Stimulated activated naive CD4-positive, alpha-beta T cell treated with Interleukin-2 at 50 U/mL for 16 hours (primary cell): Measurements from ENCODE around the gene INF2.
A peak's percentile ranks its signal among the peaks of the same experiment; 100 is the strongest.

Experiments
- DNase-seq: peaks from one replicate; lab custom pipeline; 2025; lab: John Stamatoyannopoulos, UW

INF2 gene

GRCh38 chr14:104676694-104677511 lies 12.5 kb upstream of the INF2 start:
- peak; percentile 64 for DNase-seq

- peak; percentile 82 for DNase-seq
These were observed 11.7 kb upstream of the INF2 start for GRCh38 chr14:104677512-104678332.

GRCh38 chr14:104678346-104678745 lies 11.1 kb upstream of the INF2 start:
- DNase-seq = no peak

- DNase-seq = no peak
These were observed 10.3 kb upstream of the INF2 start for GRCh38 chr14:104678901-104679705.

GRCh38 chr14:104680056-104680805 lies 9.2 kb upstream of the INF2 start:
- no peak for DNase-seq

GRCh38 chr14:104680806-104681688 lies 8.4 kb upstream of the INF2 start:
- DNase-seq = no peak

GRCh38 chr14:104681689-104682074 lies 7.7 kb upstream of the INF2 start:
- DNase-seq = no peak

- no peak for DNase-seq
These were observed 7.3 kb upstream of the INF2 start for GRCh38 chr14:104682107-104682593.

GRCh38 chr14:104683653-104684448 lies 5.6 kb upstream of the INF2 start:
- no peak for DNase-seq

- DNase-seq = no peak
These were observed 5.0 kb upstream of the INF2 start for GRCh38 chr14:104684449-104684821.

- DNase-seq = no peak
These were observed 4.0 kb upstream of the INF2 start for GRCh38 chr14:104685216-104685997.

- no peak for DNase-seq
These were observed 3.3 kb upstream of the INF2 start for GRCh38 chr14:104685998-104686610.

- no peak for DNase-seq
These were observed 2.5 kb upstream of the INF2 start for GRCh38 chr14:104686624-104687517.

GRCh38 chr14:104687601-104688504 lies 1.6 kb upstream of the INF2 start:
- no peak for DNase-seq

GRCh38 chr14:104688505-104689108 lies 811 bp upstream of the INF2 start:
- no peak for DNase-seq
